ENCODE measurements around the gene CLMP. TPM values are rescaled to one million over a fixed set of nuclear protein-coding genes. Genes with fewer than 3 reads are reported as not detected.

CLMP gene
- polyA plus RNA-seq, 3 donors, result 0.33 TPM; not detected in 2

DNA sequence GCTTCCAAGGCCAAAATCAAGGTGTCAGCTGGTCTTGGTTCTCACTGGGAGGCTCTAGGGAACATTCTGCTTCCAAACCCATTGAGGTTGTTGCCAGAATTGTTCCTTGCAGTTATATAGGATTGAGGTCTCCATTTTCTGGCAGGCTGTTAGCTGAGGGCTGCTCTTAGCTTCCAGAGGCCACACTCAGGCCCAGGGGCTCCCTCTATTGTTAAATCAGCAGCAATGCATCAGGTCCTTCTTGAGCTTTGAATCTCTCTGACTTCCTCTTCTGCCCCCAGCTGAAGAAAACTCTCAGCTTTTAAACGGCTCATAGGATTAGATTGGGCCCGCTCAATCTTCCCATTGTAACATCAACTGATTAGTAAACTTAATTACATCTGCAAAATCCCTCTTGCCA lies 174.1 kb downstream of the CLMP start:
- H3K4me3 Mint-ChIP-seq, result no peak overlapping the region
- H3K9me3 Mint-ChIP-seq, result no peaks in the 10 kb centered on the region
- Histone ChIP-seq H3K9ac (ENCODE audit: insufficient read depth, low read length, poor library complexity, severe bottlenecking) (no peak overlapping the region), H3K27ac (ENCODE audit: low read depth in 1 of 2, low read length in 2 of 2) (no peak overlapping the region), H2AFZ (ENCODE audit: insufficient read depth, low read depth, low read length, poor library complexity, severe bottlenecking) (no peak overlapping the region), H3K9me3 (replicated peaks in 1 of 2; ENCODE audit: control insufficient read depth in 1 of 2, insufficient read depth in 1 of 2, low read length in 2 of 2) (no peaks in the 10 kb centered on the region), H3K4me2 (replicated peaks; ENCODE audit: extremely low read depth, low read length, poor library complexity, severe bottlenecking) (no peak overlapping the region), H4K20me1 (ENCODE audit: insufficient read depth, low read length) (no peaks in the 10 kb centered on the region), H3K79me2 (ENCODE audit: insufficient read depth, low read length) (no peaks in the 10 kb centered on the region), H3K36me3 (replicated peaks in 1 of 2; ENCODE audit: control insufficient read depth in 1 of 2, insufficient read depth in 2 of 2, low read length in 2 of 2) (no peaks in the 10 kb centered on the region), H3K4me1 (ENCODE audit: control insufficient read depth in 1 of 2, insufficient read depth in 2 of 2, low read length in 2 of 2) (peaks cover 5 to 13% of the 10 kb centered on the region in 2 donors), H3K27me3 (ENCODE audit: control insufficient read depth in 2 of 2, insufficient read depth in 2 of 2, low read length in 2 of 2) (no peaks in the 10 kb centered on the region), H3K4me3 (replicated peaks in 1 of 3; ENCODE audit: low read depth in 2 of 3, low read length in 3 of 3) (no peak overlapping the region)
- DNase-seq, result peak; percentile 49 to 69 (median 64)
- intact Hi-C loops (cut with micrococcal nuclease), result loop anchor here (2.0 to 5.0 kb wide), 2 partner anchors 159 to 226 kb away; no protein-coding TSS in a partner anchor
- H3K36me3 Mint-ChIP-seq, result no peaks in the 10 kb centered on the region
- peaks cover 4 to 7% (median 5%) of the 10 kb centered on the region in 3 donors for H3K27me3 Mint-ChIP-seq (ENCODE audit: low read depth in 3 of 3)
- TF ChIP-seq, protein P1, sequence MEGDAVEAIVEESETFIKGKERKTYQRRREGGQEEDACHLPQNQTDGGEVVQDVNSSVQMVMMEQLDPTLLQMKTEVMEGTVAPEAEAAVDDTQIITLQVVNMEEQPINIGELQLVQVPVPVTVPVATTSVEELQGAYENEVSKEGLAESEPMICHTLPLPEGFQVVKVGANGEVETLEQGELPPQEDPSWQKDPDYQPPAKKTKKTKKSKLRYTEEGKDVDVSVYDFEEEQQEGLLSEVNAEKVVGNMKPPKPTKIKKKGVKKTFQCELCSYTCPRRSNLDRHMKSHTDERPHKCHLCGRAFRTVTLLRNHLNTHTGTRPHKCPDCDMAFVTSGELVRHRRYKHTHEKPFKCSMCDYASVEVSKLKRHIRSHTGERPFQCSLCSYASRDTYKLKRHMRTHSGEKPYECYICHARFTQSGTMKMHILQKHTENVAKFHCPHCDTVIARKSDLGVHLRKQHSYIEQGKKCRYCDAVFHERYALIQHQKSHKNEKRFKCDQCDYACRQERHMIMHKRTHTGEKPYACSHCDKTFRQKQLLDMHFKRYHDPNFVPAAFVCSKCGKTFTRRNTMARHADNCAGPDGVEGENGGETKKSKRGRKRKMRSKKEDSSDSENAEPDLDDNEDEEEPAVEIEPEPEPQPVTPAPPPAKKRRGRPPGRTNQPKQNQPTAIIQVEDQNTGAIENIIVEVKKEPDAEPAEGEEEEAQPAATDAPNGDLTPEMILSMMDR (IDR thresholded peaks at IDR 0.05), result peak; percentile 71
- no CpG with 5 or more reads among the region's 2 CpGs for WGBS (ENCODE audit: insufficient coverage)
- H3K27ac Mint-ChIP-seq, result no peak overlapping the region
- H3K4me1 Mint-ChIP-seq, result peaks cover 9% of the 10 kb centered on the region

Small RNA genes lying within 50 kb of the gene (small RNA-seq; reads per million reads assigned to genes)
- gene RPL31P47 (ENCODE audit: insufficient read length, low read depth) (not detected), gene SNORD14C (ENCODE audit: insufficient read length, low read depth) (not detected), gene SNORD14D (ENCODE audit: insufficient read length, low read depth) (not detected), gene SNORD14E (ENCODE audit: insufficient read length, low read depth) (888 reads per million, percentile 99 among the genes with 10 or more reads in this experiment)

Other genes starting within 250 kb of the CLMP start
- not detected for gene BSX, start 213.4 kb downstream of the CLMP start, polyA plus RNA-seq
- 100 to 1,000 TPM; 399 to 531 (median 511) TPM for gene HSPA8, start 133.1 kb downstream of the CLMP start, polyA plus RNA-seq
- gene GRAMD1B, start 235.0 kb upstream of the CLMP start, polyA plus RNA-seq, result 10 to 100 TPM in 1 of 3 donors, 1 to 10 TPM in 2; 3.2 to 13.9 (median 3.3) TPM